Activated T-helper 1 cell treated with anti-CD3 and anti-CD28 coated beads, Interleukin-2, amount 50 U/mL, for 16 hours (primary cell): ENCODE data around the gene LMX1A.

Source experiments
- DNase-seq, 2 donors: peaks; one replicate each; pipeline ENCODE4 v3.0.0-alpha.2; 2020; ENCODE audit warnings: low read depth in 1 of 2, low spot score in 1 of 2

LMX1A gene

DNA sequence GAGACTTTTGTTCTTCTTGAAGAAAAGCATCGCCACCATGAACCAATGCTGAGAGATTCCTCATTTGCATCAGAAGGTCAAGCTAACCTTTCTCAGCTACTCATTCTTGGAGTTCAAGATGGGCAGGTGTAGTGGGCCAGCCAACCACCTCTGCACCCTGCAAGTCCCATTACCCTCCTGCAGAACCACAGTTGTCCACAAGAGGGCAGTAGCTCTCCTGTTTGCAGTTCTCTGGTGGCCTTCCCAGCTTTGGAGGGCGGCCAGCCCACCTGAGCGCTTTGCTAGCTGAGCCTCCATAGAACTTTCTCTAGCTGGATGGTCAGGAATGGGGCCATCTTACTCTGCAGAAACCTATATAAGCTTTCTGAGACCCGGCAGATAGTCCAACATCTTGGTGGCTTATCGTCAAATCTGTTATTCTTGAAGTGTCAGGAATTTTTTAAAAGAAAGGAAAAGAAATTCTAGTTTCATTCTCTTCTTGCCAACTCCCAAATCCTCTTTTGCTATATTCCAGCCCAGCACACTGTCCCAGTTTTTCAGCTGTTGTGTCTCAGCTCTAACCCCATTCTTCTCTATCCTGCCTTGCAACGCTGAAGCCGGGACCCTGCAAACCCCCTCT, 11.0 kb upstream of the LMX1A start:
- DNase-seq, result peak; percentile 63 to 73

- DNase-seq, result no peak
These were observed 8.8 kb upstream of the LMX1A start for GRCh38 chr1:165365341-165365740.

GRCh38 chr1:165364568-165365133, 8.1 kb upstream of the LMX1A start:
- no peak for DNase-seq

DNA sequence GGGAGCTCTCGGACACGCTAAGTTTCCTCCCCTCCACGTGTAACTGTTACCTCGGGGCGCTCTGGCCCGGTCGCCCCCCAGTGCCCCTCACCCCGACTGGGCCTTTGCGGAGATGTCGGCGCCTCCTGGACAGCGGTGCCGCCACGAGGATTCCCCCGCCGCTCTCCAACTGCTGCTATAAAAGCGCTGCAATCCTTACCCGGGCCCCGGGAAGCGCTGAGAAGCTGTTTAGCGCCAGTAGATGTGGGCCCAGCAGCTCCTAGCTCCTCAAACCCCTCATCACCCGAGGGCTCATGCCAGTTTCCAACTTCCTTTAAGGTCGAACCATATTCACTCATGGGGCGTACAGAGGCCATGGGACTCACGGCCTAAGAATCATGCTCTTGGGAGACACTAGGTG, 361 bp upstream of the LMX1A start:
- no peak for DNase-seq

- DNase-seq, result no peak
These were observed 1.2 kb downstream of the LMX1A start for GRCh38 chr1:165355139-165355976.

DNA sequence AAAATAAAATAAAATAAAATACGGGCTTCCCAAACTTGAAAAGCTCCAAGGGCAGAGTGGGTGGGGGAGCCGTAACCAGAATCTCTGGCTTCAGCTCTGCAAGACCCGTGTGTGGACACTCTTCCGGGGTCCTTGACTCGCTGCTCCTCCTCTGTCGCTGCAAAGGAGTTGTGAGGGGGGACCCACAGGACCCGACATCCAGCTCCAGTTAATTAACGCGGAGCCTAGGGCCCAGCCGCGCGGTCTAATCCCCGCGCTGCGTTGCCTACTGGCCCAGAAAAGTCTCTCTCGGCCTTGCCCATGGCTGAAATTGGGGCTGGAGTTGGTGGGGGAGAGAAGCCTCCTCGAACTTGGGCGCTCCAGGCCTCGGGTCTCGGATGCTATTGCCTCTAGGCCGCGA, 1.8 kb downstream of the LMX1A start:
- no peak for DNase-seq

- DNase-seq, result no peak
These were observed 2.5 kb downstream of the LMX1A start for GRCh38 chr1:165353731-165354671.

DNA sequence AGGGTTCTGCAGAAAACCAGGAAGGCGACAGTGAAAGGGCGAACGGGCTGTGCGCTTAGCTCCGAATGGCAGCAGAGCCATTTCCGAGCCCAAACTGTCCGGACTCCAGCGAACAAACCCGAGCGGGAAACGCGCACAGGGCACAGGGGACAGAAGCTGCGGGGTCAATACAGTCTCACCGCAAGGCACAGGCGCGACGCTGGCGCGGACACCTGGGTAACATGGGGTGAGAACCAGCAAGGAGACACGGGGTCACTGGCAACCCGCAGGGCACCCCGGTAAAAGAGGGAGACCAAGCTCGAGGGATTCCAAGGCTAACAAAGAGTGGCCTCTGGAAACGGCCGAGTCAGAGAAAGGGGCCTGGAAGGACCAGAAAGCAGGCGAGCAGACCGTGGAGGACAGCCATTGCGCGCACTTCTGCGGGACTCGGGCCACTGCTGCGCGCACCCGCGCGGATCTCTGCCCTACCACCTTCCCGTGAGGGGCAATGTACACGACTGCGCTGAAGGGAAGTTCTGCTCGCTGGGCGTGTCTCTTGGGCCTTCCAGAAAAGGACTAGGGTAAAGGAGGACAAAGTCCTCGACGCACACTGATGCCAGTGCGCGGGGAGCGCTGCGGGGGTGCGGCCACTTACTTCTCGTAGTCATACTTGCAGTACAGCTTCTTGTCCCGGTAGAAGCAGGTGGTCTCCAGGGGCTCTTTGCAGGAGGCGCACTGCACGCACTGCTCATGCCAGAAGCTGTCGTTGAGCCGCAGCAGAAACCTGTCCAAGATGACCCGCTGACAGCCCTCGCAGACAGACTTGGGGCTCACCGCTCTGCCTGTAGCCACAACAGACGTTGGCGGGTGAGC, 3.8 kb downstream of the LMX1A start:
- DNase-seq, result no peak

GRCh38 chr1:165351863-165352441, 4.6 kb downstream of the LMX1A start:
- no peak for DNase-seq

DNA sequence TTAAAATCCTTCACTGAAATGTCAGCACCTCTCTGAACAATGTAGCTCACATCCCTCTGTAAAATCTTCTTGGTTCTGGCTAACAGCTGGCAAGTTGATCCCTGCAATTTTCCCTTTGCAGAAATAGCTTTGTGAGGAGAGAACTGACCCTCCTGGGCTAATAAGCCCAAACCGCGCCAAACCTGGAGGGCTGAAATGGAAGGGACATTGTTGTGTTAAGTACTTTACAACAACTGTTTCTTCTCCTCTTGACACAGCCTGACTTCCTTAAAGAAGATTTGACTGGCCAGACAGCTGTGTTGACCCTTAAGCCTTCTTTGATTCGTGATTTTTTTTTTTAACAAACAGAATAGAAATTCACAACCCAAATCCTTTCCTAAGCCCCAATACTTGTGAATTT, 5.7 kb downstream of the LMX1A start:
- no peak for DNase-seq

- no peak for DNase-seq
These were observed 11.0 kb downstream of the LMX1A start for GRCh38 chr1:165345502-165345901.

GRCh38 chr1:165344736-165345135, 11.8 kb downstream of the LMX1A start:
- DNase-seq, result no peak

DNA sequence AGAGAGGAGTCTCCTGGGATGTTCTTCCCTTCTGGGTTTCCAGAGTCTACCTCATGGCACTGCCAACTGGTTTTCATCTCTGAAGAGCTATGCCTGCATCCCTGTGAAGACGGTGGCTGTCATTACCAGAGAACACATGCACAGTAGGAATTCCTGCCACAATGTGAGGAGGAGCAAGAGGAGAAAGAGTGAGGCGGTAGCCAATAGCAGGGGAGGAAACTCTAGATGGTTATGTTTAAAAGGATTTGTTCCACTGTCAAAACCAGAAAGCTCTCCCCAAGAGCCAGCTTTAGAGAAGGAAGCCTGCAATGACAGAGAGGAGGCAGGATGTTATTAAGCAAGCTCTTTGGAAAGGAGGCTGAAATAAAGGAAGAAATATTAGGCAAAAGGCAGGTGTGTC, 12.3 kb downstream of the LMX1A start:
- DNase-seq, result no peak

- DNase-seq, result no peak
These were observed 13.9 kb downstream of the LMX1A start for GRCh38 chr1:165342587-165342986.

- DNase-seq, result no peak
These were observed 14.3 kb downstream of the LMX1A start for GRCh38 chr1:165342168-165342567.

DNA sequence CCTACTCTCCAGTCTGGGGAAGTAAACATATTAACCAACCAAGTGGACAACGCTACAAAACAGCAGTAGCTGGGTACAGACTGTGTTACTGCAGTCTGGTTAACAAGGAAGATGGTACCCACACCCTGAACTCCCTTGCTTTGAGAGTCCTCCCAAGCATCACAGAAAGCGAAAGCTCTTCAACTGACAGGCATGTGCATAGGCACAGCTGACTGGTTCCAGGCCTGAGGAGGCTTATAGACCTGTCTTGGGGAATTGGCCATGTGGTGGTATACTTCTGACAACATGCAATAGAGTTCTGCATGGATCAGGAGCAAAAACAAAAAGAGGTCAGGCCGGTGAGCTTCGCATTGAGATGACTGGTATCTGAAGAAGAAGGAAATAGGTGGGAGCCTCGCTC, 17.4 kb downstream of the LMX1A start:
- DNase-seq, result no peak

DNA sequence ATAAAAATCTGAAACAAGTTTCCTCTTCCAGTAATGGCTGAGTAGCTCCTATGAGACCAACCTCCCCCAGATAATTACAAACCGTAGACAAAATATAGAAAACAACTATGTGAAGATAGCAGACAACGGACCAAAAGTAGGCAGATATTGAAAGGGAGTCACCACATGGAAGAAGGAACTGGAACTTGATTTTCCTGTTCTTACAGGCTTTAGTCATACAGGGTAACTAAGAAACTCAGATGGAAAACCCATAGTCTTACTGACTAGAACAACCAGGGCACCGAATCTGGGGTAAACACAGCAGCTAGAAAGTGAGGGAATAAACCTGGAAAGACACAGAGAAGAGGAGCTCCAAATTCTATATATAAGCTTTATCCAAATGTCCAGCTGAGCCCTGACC, 26.0 kb downstream of the LMX1A start:
- no peak for DNase-seq

- no peak for DNase-seq
These were observed 27.4 kb downstream of the LMX1A start for GRCh38 chr1:165329104-165329503.

- no peak for DNase-seq
These were observed 28.4 kb downstream of the LMX1A start for GRCh38 chr1:165328136-165328535.

DNA sequence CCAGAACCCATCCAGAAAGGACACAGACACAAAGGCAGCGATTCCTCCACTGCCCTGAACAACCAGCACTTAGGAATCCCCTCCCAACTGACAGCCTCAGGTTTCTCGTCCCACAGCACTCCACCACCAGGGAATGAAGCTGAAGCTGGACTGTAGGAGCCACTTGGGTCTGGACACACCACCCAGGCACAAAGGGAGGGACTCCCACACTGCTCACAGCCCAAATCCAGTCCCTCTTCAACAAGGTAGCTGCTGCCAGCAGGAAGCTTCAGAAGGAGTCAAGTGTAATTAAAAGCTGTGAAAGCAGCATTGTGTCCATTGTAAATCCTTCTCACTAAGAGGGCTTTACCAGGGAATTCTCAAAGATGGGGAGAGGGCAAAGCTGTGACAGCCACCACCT, 29.0 kb downstream of the LMX1A start:
- no peak for DNase-seq
